HUES48 (cell line): ENCODE results near the gene TLCD3B.
"Not testable (repeated sequence)": the region's sequence is repeated elsewhere in the genome, so short reads cannot be mapped to it uniquely, and the experiment has no call there.

Experiments
- H3K27ac ChIP-seq: one replicate; pipeline ENCODE4 v1.7.0; 2013; ENCODE audit warnings: low read depth, low read length, inconsistent platforms
- H3K27me3 ChIP-seq: 2 replicates; pipeline ENCODE4 v1.6.1; 2013; ENCODE audit warnings: mild to moderate bottlenecking, low read length; ENCODE audit not compliant: control insufficient read depth, insufficient read depth
- H3K36me3 ChIP-seq: 2 replicates; pipeline ENCODE4 v1.6.1; 2013; ENCODE audit warnings: low read length; ENCODE audit not compliant: control insufficient read depth, insufficient read depth
- H3K4me1 ChIP-seq: 2 replicates; pipeline ENCODE4 v1.6.1; 2013; ENCODE audit warnings: mild to moderate bottlenecking, low read length; ENCODE audit not compliant: control insufficient read depth, insufficient read depth
- H3K4me3 ChIP-seq: 2 replicates; pipeline ENCODE4 v1.5.1; 2013; ENCODE audit warnings: mild to moderate bottlenecking, low read depth, low read length
- H3K9ac ChIP-seq: 2 replicates; pipeline ENCODE4 v1.6.1; 2013; ENCODE audit warnings: mild to moderate bottlenecking, low read depth, low read length, moderate library complexity
- H3K9me3 ChIP-seq: 2 replicates; pipeline ENCODE4 v1.6.1; 2013; ENCODE audit warnings: low read length; ENCODE audit not compliant: control insufficient read depth, insufficient read depth

TLCD3B gene

DNA sequence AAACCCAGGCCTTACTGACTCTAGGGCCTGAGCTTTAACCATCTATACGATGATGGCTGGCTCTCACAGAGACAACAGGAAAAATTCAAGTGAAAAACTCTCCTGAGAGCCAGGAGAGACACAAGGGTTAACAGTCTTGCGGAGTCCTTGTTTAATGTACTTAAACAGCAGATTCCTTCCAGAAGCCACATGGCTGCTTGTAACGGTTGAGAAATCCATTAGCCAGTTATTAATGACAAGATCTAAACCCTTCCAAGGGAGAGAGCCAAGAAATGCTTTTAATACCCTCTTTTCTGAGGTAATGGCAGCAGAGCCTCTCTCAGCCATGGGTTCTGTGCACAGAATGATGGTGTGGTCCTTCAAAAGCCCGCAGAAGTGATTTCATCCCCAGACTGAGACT is 29.3 kb upstream of the TLCD3B start:
- H3K4me3 ChIP-seq = no peak overlapping the region
- H3K9me3 ChIP-seq = no peaks in the 10 kb centered on the region
- H3K9ac ChIP-seq = no peak overlapping the region
- peaks cover 8% of the 10 kb centered on the region; the same call in 1 of the 2 replicates for H3K4me1 ChIP-seq
- H3K36me3 ChIP-seq = no peaks in the 10 kb centered on the region
- H3K27me3 ChIP-seq = no peaks in the 10 kb centered on the region
- H3K27ac ChIP-seq = no peak overlapping the region

DNA sequence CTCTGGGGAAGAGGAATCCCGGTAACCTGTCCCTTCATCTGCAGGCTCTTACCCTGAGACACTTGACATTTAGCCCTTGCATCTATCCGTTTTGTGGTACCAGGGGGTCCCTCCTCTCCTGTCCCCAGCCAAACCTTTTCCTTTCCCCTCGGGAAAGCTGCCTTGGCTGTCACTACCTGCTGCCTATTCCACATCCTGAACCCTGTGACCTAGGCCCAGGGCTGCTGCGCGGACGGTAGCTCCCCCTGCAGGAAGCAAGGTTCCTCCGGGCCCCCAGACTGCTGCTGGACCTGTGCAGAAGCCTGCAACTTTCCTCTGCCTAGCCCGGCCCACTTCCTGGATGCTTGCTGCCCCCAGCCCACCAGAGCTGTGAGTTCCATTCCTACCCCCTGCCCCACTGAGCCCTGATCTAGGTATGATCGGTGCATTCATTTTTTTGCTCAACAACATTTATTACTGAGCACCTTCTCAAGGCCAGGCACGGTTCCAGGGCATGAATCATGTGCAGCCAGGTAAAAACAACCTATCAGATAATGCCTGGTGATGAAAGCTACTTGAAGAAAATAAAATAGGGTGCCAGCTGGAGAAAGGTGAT is 24.0 kb upstream of the TLCD3B start:
- Histone ChIP-seq H3K4me1 (no peaks in the 10 kb centered on the region), H3K9ac (no peak overlapping the region), H3K4me3 (no peak overlapping the region), H3K27me3 (no peaks in the 10 kb centered on the region), H3K36me3 (no peaks in the 10 kb centered on the region), H3K9me3 (no peaks in the 10 kb centered on the region), H3K27ac (no peak overlapping the region)

DNA sequence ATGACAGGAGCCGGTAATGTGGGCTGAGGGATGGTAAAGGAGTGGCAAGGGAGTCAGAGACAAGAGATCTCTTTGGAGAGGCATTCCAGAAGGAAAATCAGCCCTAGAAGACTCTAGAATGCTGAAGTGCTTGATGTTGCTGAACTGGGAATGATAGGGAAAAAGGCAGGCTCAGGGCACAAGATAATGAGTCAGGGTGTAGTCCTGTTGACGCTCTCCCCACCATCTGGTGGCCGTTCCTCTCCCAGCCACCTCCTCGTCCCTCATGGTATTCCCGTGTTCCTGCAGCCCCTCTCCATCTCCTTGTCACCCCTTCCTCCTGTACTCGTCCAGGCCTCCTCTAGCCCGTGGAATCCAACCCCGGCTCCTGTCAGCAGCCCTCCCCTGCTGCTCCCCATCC is 23.4 kb upstream of the TLCD3B start:
- Histone ChIP-seq H3K36me3 (no peaks in the 10 kb centered on the region), H3K9ac (no peak overlapping the region), H3K9me3 (no peaks in the 10 kb centered on the region), H3K27me3 (no peaks in the 10 kb centered on the region), H3K4me3 (no peak overlapping the region), H3K27ac (no peak overlapping the region), H3K4me1 (no peaks in the 10 kb centered on the region)

DNA sequence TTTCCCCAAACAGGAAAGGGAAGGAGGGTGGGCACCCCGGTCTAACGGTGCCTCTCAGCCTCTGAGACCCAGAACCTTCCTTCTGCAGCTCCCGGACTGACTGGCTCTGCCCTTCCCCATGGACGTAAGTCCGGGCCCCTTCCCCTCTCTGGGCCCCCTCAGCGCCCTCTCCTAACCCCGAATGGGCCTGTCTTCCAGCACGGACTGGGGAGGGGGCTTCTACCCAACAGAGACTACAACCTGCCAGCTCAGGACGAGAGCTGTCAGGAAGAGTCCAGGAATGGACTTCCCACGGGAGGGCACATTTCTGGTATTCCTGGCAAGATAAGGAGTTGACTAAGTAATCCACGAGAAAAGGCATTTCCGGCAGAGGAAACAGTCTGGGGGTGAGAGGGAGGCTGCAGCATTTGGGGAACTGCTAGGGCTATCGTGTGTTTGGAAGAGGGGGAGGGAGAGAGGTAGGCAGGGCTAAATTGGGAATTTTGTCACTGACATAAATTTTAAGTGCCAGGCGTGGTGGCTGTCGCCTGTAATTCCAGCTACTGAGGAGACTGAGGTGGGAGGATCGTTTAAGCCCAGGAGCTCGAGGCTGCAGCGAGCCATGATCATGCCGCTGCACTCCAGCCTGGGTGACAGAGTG is 22.4 kb upstream of the TLCD3B start:
- no peaks in the 10 kb centered on the region for H3K36me3 ChIP-seq
- peak overlapping the region; percentile 82 for H3K4me3 ChIP-seq
- no peaks in the 10 kb centered on the region for H3K9me3 ChIP-seq
- no peaks in the 10 kb centered on the region for H3K27me3 ChIP-seq
- no peaks in the 10 kb centered on the region for H3K4me1 ChIP-seq
- no peak overlapping the region for H3K27ac ChIP-seq
- H3K9ac ChIP-seq = no peak overlapping the region

DNA sequence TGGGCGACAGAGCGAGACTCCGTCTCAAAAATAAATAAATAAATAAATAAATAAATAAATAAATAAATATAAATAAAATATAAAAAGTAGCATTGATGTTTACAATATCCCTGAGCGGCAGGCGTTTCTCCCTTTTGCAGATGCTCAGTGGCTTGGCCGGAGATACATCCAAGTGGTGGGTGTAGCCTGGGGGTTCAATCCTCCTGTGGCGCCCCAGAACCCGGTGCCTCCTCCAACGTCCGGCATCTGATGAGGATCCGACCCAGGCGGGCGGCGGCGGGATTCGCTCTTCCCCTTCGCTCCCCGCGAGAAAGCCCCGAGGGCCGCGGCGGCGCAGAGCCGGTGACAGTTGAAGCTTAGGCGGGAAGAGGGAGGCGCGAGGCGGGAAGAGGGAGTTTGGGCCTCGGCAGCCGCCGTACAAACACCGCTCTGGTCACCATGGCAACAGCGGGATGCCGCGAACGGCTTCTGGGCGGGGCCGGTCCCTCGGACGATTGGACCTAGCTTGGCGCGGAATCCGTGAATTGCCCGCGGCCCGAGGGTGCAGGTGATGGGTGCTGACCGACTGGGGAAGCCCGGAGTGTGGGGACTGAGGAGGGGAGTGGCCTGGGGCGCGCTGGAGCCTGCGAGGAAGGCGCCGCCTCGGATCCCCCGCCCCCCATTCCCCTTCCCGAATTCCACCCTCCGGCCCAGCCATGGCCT is 21.8 kb upstream of the TLCD3B start:
- H3K27me3 ChIP-seq = no peaks in the 10 kb centered on the region
- H3K9me3 ChIP-seq = no peaks in the 10 kb centered on the region
- no peak overlapping the region for H3K9ac ChIP-seq
- H3K27ac ChIP-seq = no peak overlapping the region
- peak overlapping the region; percentile 82 for H3K4me3 ChIP-seq
- H3K4me1 ChIP-seq = no peaks in the 10 kb centered on the region
- no peaks in the 10 kb centered on the region for H3K36me3 ChIP-seq

DNA sequence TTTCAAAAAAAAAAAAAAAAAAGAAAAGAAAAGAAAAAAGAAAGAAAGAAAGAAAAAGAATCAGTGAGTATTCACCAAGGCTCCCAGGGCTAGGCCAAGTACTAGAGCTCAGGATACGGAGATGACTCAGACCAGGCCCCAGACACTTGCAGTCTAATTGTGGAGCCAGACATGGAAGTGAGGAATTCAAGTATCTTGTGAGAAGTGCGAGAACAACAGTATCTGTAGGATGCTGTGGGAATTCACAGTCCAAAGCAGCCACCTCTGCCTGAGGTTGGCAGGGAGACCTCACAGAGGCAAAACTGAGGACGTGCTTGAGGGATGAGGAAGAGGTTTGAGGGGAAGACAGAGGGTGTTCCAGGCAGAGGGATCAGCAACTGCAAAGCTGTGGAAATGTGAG is 20.4 kb upstream of the TLCD3B start:
- H3K9me3 ChIP-seq = no peaks in the 10 kb centered on the region
- no peak overlapping the region for H3K27ac ChIP-seq
- no peak overlapping the region for H3K9ac ChIP-seq
- H3K27me3 ChIP-seq = no peaks in the 10 kb centered on the region
- H3K36me3 ChIP-seq = no peaks in the 10 kb centered on the region
- no peaks in the 10 kb centered on the region for H3K4me1 ChIP-seq
- H3K4me3 ChIP-seq = no peak overlapping the region

DNA sequence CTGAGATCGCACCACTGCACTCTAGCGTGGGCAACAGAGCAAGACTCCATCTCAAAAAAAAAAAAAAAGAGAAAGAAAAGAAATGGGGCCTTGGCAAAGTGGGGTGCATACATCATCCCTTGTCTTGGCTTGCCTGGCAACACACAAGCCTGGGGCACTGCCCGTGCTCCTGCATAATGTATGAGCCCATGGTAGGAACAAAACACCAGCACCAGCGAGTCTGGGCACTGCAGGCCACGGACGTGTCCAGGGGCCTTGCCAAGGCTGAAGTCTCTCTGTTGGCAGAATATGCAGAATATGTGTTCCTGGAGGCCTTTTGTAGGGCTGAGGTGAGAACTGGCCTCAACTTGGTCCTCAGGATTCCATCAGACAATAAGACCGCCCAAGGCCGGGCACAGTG is 18.8 kb upstream of the TLCD3B start:
- Histone ChIP-seq H3K9me3 (no peaks in the 10 kb centered on the region), H3K9ac (no peak overlapping the region), H3K36me3 (no peaks in the 10 kb centered on the region), H3K27me3 (no peaks in the 10 kb centered on the region), H3K27ac (no peak overlapping the region), H3K4me1 (no peaks in the 10 kb centered on the region), H3K4me3 (no peak overlapping the region)

DNA sequence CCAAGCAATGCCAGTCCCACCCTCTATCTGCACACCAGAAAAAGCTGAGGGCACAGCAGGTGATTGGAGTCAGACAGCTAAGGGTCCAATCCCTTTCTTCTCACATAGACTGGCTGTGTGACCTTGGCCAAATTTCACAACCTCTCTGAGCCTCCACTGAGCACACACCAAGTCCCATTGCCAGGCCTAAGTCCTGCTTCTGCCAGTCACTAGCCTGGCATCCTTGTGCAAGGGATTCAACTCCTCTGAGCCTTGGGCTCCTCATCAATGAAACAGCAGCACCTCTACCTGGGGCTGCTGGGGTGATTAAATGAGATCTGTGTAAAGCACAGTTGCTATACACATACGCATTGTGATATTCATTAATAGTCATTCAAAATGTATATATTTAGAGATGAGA is 15.5 kb upstream of the TLCD3B start:
- H3K36me3 ChIP-seq = no peaks in the 10 kb centered on the region
- no peak overlapping the region for H3K9ac ChIP-seq
- H3K4me1 ChIP-seq = no peaks in the 10 kb centered on the region
- no peaks in the 10 kb centered on the region for H3K27me3 ChIP-seq
- H3K9me3 ChIP-seq = no peaks in the 10 kb centered on the region
- no peak overlapping the region for H3K27ac ChIP-seq
- H3K4me3 ChIP-seq = no peak overlapping the region

DNA sequence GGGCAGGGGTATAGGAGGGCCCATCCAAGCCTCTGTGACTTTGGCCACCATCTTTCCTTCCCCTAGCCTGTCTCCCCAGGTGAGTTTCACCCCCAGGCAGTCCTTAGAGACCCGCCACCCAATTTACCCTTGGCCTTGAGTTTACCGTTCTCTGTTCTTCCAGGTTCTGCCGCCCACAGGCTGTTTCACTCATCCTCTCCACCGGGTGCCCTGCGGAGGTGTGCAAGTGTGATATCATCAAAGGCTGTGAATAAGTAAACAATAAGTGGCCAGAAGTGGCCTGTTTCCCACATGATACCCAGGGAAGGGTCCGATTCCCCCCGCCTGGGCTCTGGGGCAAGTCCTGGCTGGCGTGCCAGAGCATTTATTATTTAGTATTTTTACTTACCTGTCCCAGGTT is 15.1 kb upstream of the TLCD3B start:
- H3K4me3 ChIP-seq = no peak overlapping the region
- no peaks in the 10 kb centered on the region for H3K36me3 ChIP-seq
- no peaks in the 10 kb centered on the region for H3K9me3 ChIP-seq
- H3K9ac ChIP-seq = no peak overlapping the region
- H3K27ac ChIP-seq = no peak overlapping the region
- no peaks in the 10 kb centered on the region for H3K27me3 ChIP-seq
- no peaks in the 10 kb centered on the region for H3K4me1 ChIP-seq

DNA sequence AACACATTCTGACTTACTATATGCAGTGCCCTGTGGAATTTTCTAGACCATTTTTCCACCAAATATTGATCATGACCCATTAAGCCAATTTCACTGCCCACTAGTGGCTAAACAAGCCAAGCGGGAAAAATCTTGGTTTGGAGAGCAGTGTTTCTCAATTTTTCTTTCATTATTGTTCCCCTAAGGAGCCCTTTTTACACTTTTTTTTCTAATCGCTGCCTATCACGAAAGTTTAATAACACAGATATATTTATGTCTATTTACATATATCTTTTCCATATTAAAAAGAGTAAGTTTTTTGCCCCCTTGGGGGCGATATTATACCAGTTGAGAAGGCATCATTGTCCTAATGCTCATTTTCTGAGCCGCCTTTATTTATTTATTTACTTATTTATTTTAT is 10.8 kb upstream of the TLCD3B start:
- Histone ChIP-seq H3K9ac (no peak overlapping the region), H3K4me3 (no peak overlapping the region), H3K27me3 (no peaks in the 10 kb centered on the region), H3K9me3 (no peaks in the 10 kb centered on the region), H3K4me1 (no peaks in the 10 kb centered on the region), H3K27ac (no peak overlapping the region), H3K36me3 (no peaks in the 10 kb centered on the region)

DNA sequence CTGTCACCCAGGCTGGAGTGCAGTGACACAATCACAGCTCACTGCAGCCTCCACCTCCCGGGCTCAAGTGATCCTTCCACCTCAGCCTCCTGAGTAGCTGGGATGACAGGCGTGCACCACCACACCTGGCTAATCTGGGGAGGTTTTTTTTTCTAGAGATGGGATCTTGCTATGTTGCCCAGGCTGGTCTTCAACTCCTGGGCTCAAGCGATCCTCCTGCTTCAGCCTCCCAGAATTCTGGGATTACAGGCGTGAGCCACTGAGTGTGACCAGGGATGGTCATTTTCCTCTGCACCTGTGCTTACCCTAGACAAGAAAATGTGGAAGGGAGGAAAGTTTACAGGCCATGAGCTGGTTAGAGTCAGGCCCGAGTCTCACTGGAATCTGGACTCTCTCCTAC is 9.6 kb upstream of the TLCD3B start:
- not testable (repeated sequence) for H3K36me3 ChIP-seq

More for the DNA sequence above, 9.6 kb upstream of the TLCD3B start:
- not testable (repeated sequence) for H3K9me3 ChIP-seq, H3K9ac ChIP-seq, H3K27me3 ChIP-seq, H3K4me1 ChIP-seq, H3K27ac ChIP-seq, H3K4me3 ChIP-seq
